Neural progenitor cell (in vitro differentiated cells): ENCODE results near the gene GOT1. TPM values are rescaled to one million over a fixed set of nuclear protein-coding genes. Genes with fewer than 3 reads are reported as not detected.

Source experiments
- DNase-seq: peaks from one replicate; pipeline ENCODE4 v3.0.0-alpha.2; 2016; ENCODE audit warnings: low spot score
- H2AFZ ChIP-seq: fragments of 200-600 bp; sonication (generic); replicated peaks from 2 replicates; pipeline ENCODE4 v1.6.1; 2016; ENCODE audit warnings: antibody characterized with exemption
- H3F3A ChIP-seq: fragments of 200-600 bp; sonication (generic); 2 replicates; pipeline ENCODE4 v1.6.1; 2016; ENCODE audit warnings: antibody characterized with exemption, low read depth
- H3K27ac ChIP-seq: fragments of 200-600 bp; sonication (generic); 2 replicates; pipeline ENCODE4 v1.5.1; 2016; ENCODE audit warnings: mild to moderate bottlenecking
- H3K27me3 ChIP-seq: fragments of 200-600 bp; sonication (generic); 2 replicates; pipeline ENCODE4 v1.6.1; 2016; ENCODE audit warnings: mild to moderate bottlenecking, moderate library complexity
- H3K36me3 ChIP-seq: fragments of 200-600 bp; sonication (generic); 2 replicates; pipeline ENCODE4 v1.5.1; 2016
- H3K4me1 ChIP-seq: fragments of 200-600 bp; sonication (generic); 2 replicates; pipeline ENCODE4 v1.6.1; 2016; ENCODE audit warnings: mixed run types
- H3K4me2 ChIP-seq: fragments of 200-600 bp; sonication (generic); 2 replicates; pipeline ENCODE4 v1.6.1; 2016
- H3K4me3 ChIP-seq: fragments of 200-600 bp; sonication (generic); 2 replicates; pipeline ENCODE4 v1.5.1; 2016
- H3K79me2 ChIP-seq: fragments of 200-600 bp; sonication (generic); 2 replicates; pipeline ENCODE4 v1.6.1; 2016; ENCODE audit warnings: low read depth
- H3K9ac ChIP-seq: fragments of 200-600 bp; sonication (generic); 2 replicates; pipeline ENCODE4 v1.6.1; 2016
- H3K9me3 ChIP-seq: fragments of 200-600 bp; sonication (generic); 2 replicates; pipeline ENCODE4 v1.5.1; 2016; ENCODE audit warnings: low read depth
- H4K20me1 ChIP-seq: fragments of 200-600 bp; sonication (generic); 2 replicates; pipeline ENCODE4 v1.6.1; 2016; ENCODE audit warnings: low read depth
- H3K27ac Mint-ChIP-seq: 3 replicates; pipeline ENCODE4 v1.8.0; 2021; ENCODE audit warnings: mixed read lengths
- H3K27me3 Mint-ChIP-seq: 2 replicates; pipeline ENCODE4 v1.8.0; 2022; ENCODE audit warnings: low read depth, mild to moderate bottlenecking, inconsistent platforms, moderate library complexity, mixed read lengths; ENCODE audit not compliant: insufficient read depth
- H3K36me3 Mint-ChIP-seq: 3 replicates; pipeline ENCODE4 v1.8.0; 2021; ENCODE audit warnings: mixed read lengths
- H3K4me1 Mint-ChIP-seq: 3 replicates; pipeline ENCODE4 v1.8.0; 2021; ENCODE audit warnings: mixed read lengths
- H3K4me3 Mint-ChIP-seq: 3 replicates; pipeline ENCODE4 v1.8.0; 2021; ENCODE audit warnings: mild to moderate bottlenecking, moderate library complexity, mixed read lengths
- H3K9me3 Mint-ChIP-seq: 3 replicates; pipeline ENCODE4 v1.8.0; 2020; ENCODE audit warnings: mixed read lengths
- EZH2 ChIP-seq: fragments of 200-600 bp; sonication (generic); IDR thresholded peaks from 2 replicates; pipeline ENCODE4 v1.6.1; 2017; ENCODE audit warnings: antibody characterized with exemption, mild to moderate bottlenecking, moderate library complexity
- EZH2phosphoT487 ChIP-seq: fragments of 200-600 bp; sonication (generic); IDR thresholded peaks from 2 replicates; pipeline ENCODE4 v1.6.1; 2017; ENCODE audit warnings: antibody characterized with exemption
- total RNA-seq: library from RNA; depleted of rRNA; stranded (reverse); fragments of >200 nt; gene quantifications from 2 replicates; pipeline ENCODE4 v1.2.3, GENCODE V29; 2015; ENCODE audit warnings: low replicate concordance
- TF ChIP-seq, protein P1 (sequence below): fragments of 200-600 bp; sonication (generic); IDR thresholded peaks from 2 replicates; pipeline ENCODE4 v1.5.1; 2017; ENCODE audit warnings: antibody characterized with exemption, mild to moderate bottlenecking

The GOT1 gene
- total RNA-seq, 1 donor from 2014 or later: 36.1 TPM

GRCh38 chr10:99443500-99443899, 13.1 kb upstream of the GOT1 start:
- Mint-ChIP-seq H3K36me3 (no peaks in the 10 kb centered on the region), H3K4me1 (no peaks in the 10 kb centered on the region), H3K4me3 (no peak overlapping the region), H3K9me3 (no peaks in the 10 kb centered on the region), H3K27me3 (peaks cover 9% of the 10 kb centered on the region), H3K27ac (no peak overlapping the region)
- Histone ChIP-seq H3K4me1 (no peaks in the 10 kb centered on the region), H3K79me2 (no peaks in the 10 kb centered on the region), H3K36me3 (no peaks in the 10 kb centered on the region), H2AFZ (no peak overlapping the region), H4K20me1 (no peaks in the 10 kb centered on the region), H3K9ac (no peak overlapping the region), H3K4me2 (no peak overlapping the region), H3K9me3 (no peaks in the 10 kb centered on the region), H3K27me3 (no peaks in the 10 kb centered on the region), H3K27ac (no peak overlapping the region), H3F3A (no peaks in the 10 kb centered on the region), H3K4me3 (no peak overlapping the region)
- DNase-seq: no peak
- TF ChIP-seq, protein P1, sequence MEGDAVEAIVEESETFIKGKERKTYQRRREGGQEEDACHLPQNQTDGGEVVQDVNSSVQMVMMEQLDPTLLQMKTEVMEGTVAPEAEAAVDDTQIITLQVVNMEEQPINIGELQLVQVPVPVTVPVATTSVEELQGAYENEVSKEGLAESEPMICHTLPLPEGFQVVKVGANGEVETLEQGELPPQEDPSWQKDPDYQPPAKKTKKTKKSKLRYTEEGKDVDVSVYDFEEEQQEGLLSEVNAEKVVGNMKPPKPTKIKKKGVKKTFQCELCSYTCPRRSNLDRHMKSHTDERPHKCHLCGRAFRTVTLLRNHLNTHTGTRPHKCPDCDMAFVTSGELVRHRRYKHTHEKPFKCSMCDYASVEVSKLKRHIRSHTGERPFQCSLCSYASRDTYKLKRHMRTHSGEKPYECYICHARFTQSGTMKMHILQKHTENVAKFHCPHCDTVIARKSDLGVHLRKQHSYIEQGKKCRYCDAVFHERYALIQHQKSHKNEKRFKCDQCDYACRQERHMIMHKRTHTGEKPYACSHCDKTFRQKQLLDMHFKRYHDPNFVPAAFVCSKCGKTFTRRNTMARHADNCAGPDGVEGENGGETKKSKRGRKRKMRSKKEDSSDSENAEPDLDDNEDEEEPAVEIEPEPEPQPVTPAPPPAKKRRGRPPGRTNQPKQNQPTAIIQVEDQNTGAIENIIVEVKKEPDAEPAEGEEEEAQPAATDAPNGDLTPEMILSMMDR: no peak
- no peak for TF ChIP-seq EZH2
- no peak for TF ChIP-seq EZH2phosphoT487

DNA sequence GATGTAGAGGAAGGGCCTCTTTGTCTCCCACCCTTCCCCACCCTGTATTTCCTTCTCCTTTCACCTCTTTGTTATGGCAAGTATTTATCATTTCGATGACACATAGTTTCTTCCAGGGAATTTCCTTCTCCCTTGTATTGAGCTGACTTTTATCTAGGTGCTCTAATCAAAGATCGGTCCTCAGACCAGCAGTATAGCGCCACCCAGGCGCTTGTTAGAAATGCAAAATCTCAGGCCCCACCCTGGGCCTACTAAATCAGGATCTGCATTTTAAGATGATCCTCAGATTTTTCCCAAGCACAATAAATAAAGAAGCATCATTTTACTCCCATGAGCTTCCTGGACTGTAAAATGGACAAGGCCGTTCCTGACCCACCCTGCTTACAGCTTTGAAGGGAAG, 12.0 kb upstream of the GOT1 start:
- no peak for DNase-seq

DNA sequence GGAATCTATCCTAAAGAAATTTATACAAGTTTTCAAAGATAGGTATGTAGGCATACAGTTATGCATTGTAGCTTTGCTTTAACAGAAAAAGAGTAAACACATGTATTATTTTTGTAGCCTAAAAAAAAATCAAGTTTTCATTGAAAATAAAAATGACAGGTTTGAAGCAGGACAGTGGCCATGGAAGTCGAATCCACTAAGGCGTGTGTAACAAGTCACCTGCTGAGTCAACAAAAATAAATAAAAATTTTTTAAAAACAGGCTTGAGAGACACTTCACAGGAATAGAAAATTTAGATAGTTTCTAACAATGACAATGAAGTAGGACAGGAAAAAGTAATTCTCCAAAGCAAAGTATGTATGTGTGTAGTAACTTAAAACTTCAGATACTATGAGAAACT, 8.5 kb upstream of the GOT1 start:
- Histone ChIP-seq H3K79me2 (no peaks in the 10 kb centered on the region), H2AFZ (no peak overlapping the region), H3K36me3 (no peaks in the 10 kb centered on the region), H3K27me3 (no peaks in the 10 kb centered on the region), H3K4me3 (no peak overlapping the region), H3K9me3 (no peaks in the 10 kb centered on the region), H3K9ac (no peak overlapping the region), H3F3A (peaks cover 3% of the 10 kb centered on the region), H3K4me2 (no peak overlapping the region), H3K27ac (no peak overlapping the region), H3K4me1 (no peaks in the 10 kb centered on the region), H4K20me1 (no peaks in the 10 kb centered on the region)
- Mint-ChIP-seq H3K9me3 (no peaks in the 10 kb centered on the region), H3K27ac (no peak overlapping the region), H3K4me1 (peaks cover 3% of the 10 kb centered on the region), H3K4me3 (no peak overlapping the region), H3K27me3 (peaks cover 6% of the 10 kb centered on the region), H3K36me3 (peaks cover 3% of the 10 kb centered on the region)
- no peak for DNase-seq
- TF ChIP-seq EZH2 (no peak), EZH2phosphoT487 (no peak)
- TF ChIP-seq, protein P1: no peak

More for the DNA sequence above, 12.0 kb upstream of the GOT1 start:
- H3K4me3 Mint-ChIP-seq: no peak overlapping the region
- Histone ChIP-seq H3K9me3 (no peaks in the 10 kb centered on the region), H4K20me1 (no peaks in the 10 kb centered on the region), H3K79me2 (no peaks in the 10 kb centered on the region), H2AFZ (no peak overlapping the region), H3K36me3 (no peaks in the 10 kb centered on the region), H3K4me2 (no peak overlapping the region), H3K27ac (no peak overlapping the region), H3K4me3 (no peak overlapping the region), H3K9ac (no peak overlapping the region), H3K27me3 (no peaks in the 10 kb centered on the region), H3K4me1 (no peaks in the 10 kb centered on the region), H3F3A (no peaks in the 10 kb centered on the region)
- no peaks in the 10 kb centered on the region for H3K36me3 Mint-ChIP-seq
- TF ChIP-seq EZH2 (no peak), EZH2phosphoT487 (no peak)
- TF ChIP-seq, protein P1: peak; percentile 28
- no peaks in the 10 kb centered on the region for H3K9me3 Mint-ChIP-seq
- H3K27me3 Mint-ChIP-seq: peaks cover 9% of the 10 kb centered on the region
- no peaks in the 10 kb centered on the region for H3K4me1 Mint-ChIP-seq
- H3K27ac Mint-ChIP-seq: no peak overlapping the region
